NCI-H1417 (cell line): Measurements from ENCODE around the gene UBN2.

Source experiments
- DNase-seq, 3 experiments: peaks; one replicate each; lab custom pipeline; 2025; lab: John Stamatoyannopoulos, UW

Gene UBN2

GRCh38 chr7:139231513-139232376, 708 bp downstream of the UBN2 start:
- DNase-seq = peak; percentile 25 to 76 (median 69)

- DNase-seq = no peak
Observed at GRCh38 chr7:139232377-139232717, 1.3 kb downstream of the UBN2 start.

GRCh38 chr7:139232904-139233303, 1.9 kb downstream of the UBN2 start:
- DNase-seq = peak in 1 of 3 experiments; percentile 31

- DNase-seq = no peak
Observed at GRCh38 chr7:139241258-139241657, 10.2 kb downstream of the UBN2 start.

GRCh38 chr7:139242741-139243281, 11.8 kb downstream of the UBN2 start:
- DNase-seq = no peak

- peak in 1 of 3 experiments; percentile 61 for DNase-seq
Observed at GRCh38 chr7:139245401-139245800, 14.4 kb downstream of the UBN2 start.

GRCh38 chr7:139246494-139246893, 15.5 kb downstream of the UBN2 start:
- no peak for DNase-seq

GRCh38 chr7:139246905-139247304, 15.9 kb downstream of the UBN2 start:
- no peak for DNase-seq

- DNase-seq = no peak
Observed at GRCh38 chr7:139249179-139249810, 18.3 kb downstream of the UBN2 start.

GRCh38 chr7:139252451-139252850, 21.4 kb downstream of the UBN2 start:
- no peak for DNase-seq

GRCh38 chr7:139254281-139254680, 23.2 kb downstream of the UBN2 start:
- DNase-seq = no peak

- no peak for DNase-seq
Observed at GRCh38 chr7:139254728-139255127, 23.7 kb downstream of the UBN2 start.

GRCh38 chr7:139255290-139255689, 24.3 kb downstream of the UBN2 start:
- no peak for DNase-seq

- DNase-seq = no peak
Observed at GRCh38 chr7:139259142-139259541, 28.1 kb downstream of the UBN2 start.

- DNase-seq = no peak
Observed at GRCh38 chr7:139264220-139264619, 33.2 kb downstream of the UBN2 start.

- no peak for DNase-seq
Observed at GRCh38 chr7:139265673-139266072, 34.6 kb downstream of the UBN2 start.

GRCh38 chr7:139271718-139272628, 40.9 kb downstream of the UBN2 start:
- DNase-seq = no peak

- no peak for DNase-seq
Observed at GRCh38 chr7:139284252-139284896, 53.3 kb downstream of the UBN2 start.

- DNase-seq = no peak
Observed at GRCh38 chr7:139286144-139286543, 55.1 kb downstream of the UBN2 start.

GRCh38 chr7:139292821-139293220, 61.8 kb downstream of the UBN2 start:
- DNase-seq = no peak

- no peak for DNase-seq
Observed at GRCh38 chr7:139293534-139293933, 62.5 kb downstream of the UBN2 start.

GRCh38 chr7:139294241-139294640, 63.2 kb downstream of the UBN2 start:
- DNase-seq = no peak
